Testis (tissue), 3 donors: Measurements from ENCODE around the gene IGSF11. TPM values are rescaled to one million over a fixed set of nuclear protein-coding genes. Genes with fewer than 3 reads are reported as not detected.

Source experiments
- DNase-seq: peaks from one replicate; pipeline ENCODE4 v3.0.0-alpha.2; 2019
- H3K27ac ChIP-seq, 2 donors: fragments of 200-600 bp; sonication (generic); one replicate each; pipeline ENCODE4 v1.5.1; 2019
- H3K27me3 ChIP-seq: fragments of 200-600 bp; sonication (generic); one replicate; pipeline ENCODE4 v1.5.1; 2019
- H3K36me3 ChIP-seq: fragments of 200-600 bp; sonication (generic); one replicate; pipeline ENCODE4 v1.5.1; 2017; ENCODE audit warnings: low read depth; ENCODE audit errors: missing control alignments
- H3K4me1 ChIP-seq: fragments of 200-600 bp; sonication (generic); one replicate; pipeline ENCODE4 v1.5.1; 2019
- H3K4me3 ChIP-seq, 2 donors: fragments of 200-600 bp; sonication (generic); one replicate each; pipeline ENCODE4 v1.5.1; 2017 to 2019
- H3K9me3 ChIP-seq: fragments of 200-600 bp; sonication (generic); one replicate; pipeline ENCODE4 v1.5.1; 2017
- CTCF ChIP-seq, 3 experiments: fragments of 450-650 bp in 2 of 3; fragments of 200-600 bp in 1 of 3; sonication (generic) in 1 of 3; IDR thresholded peaks; one replicate each; pipeline ENCODE4 v1.5.1; 2016 to 2019; ENCODE audit warnings: antibody characterized with exemption in 3 of 3, mild to moderate bottlenecking in 2 of 3, moderate library complexity in 1 of 3
- POLR2A ChIP-seq: fragments of 450-650 bp; IDR thresholded peaks from one replicate; pipeline ENCODE4 v1.6.1; 2017; ENCODE audit warnings: antibody characterized with exemption, mild to moderate bottlenecking, moderate library complexity
- WGBS, 2 donors: methylation state at CpG; one replicate each; pipeline ENCODE4 v1.1.5; 2018; 5-methylcytosine and 5-hydroxymethylcytosine counted together
- intact Hi-C: fragments of 100-400 bp; cut with DNase I; formaldehyde crosslinking; loops from one replicate; pipeline ENCODE4 v1.15.1; 2023; ENCODE audit warnings: low total_unique reads
- polyA plus RNA-seq: library from polyadenylated mRNA; stranded (reverse); fragments of 350-450 nt; fragmentation: Illumina TruSeq; extraction: RNeasy Lipid Tissue Mini Kit (QIAGEN cat#74804); gene quantifications from one replicate; pipeline ENCODE4 v1.2.3, GENCODE V29; 2014; ENCODE audit warnings: low read depth, low replicate concordance; ENCODE audit not compliant: insufficient read depth
- total RNA-seq, 2 donors: library from RNA; depleted of rRNA; stranded (reverse); fragments of >200 nt; gene quantifications; one replicate each; pipeline ENCODE4 v1.2.3, GENCODE V29; 2016

IGSF11 gene
- total and polyA plus RNA-seq, 3 donors from 2014 or later, result 80.0 to 105 (median 99.1) TPM

GRCh38 chr3:118970819-118971218 is 63.8 kb downstream of the IGSF11 start:
- no peaks in the 10 kb centered on the region for H3K4me1 ChIP-seq
- intact Hi-C loops, result no loop called here
- 66 to 71% methylated on average over 2 of the region's 2 CpGs for WGBS, 2 donors

GRCh38 chr3:118968640-118969039 is 66.0 kb downstream of the IGSF11 start:
- TF ChIP-seq POLR2A, result no peak
- H3K27ac ChIP-seq, result no peak overlapping the region
- DNase-seq, result no peak
- H3K4me1 ChIP-seq, result no peaks in the 10 kb centered on the region
- H3K9me3 ChIP-seq, result no peaks in the 10 kb centered on the region
- no peaks in the 10 kb centered on the region for H3K36me3 ChIP-seq
- intact Hi-C loops, result no loop called here
- H3K4me3 ChIP-seq, result no peak overlapping the region
- no peaks in the 10 kb centered on the region for H3K27me3 ChIP-seq
- WGBS, 2 donors, result 65 to 66% methylated on average over 2 of the region's 2 CpGs

More at GRCh38 chr3:118970819-118971218, 63.8 kb downstream of the IGSF11 start:
- H3K36me3 ChIP-seq, result no peaks in the 10 kb centered on the region
- TF ChIP-seq CTCF (IDR thresholded peaks at IDR 0.05) (no peak), POLR2A (no peak)
- no peak overlapping the region for H3K27ac ChIP-seq
- H3K9me3 ChIP-seq, result no peaks in the 10 kb centered on the region
- DNase-seq, result no peak
- H3K4me3 ChIP-seq, result no peak overlapping the region
- no peaks in the 10 kb centered on the region for H3K27me3 ChIP-seq

GRCh38 chr3:118968111-118968510 is 66.5 kb downstream of the IGSF11 start:
- TF ChIP-seq CTCF (IDR thresholded peaks at IDR 0.05), result no peak
- Histone ChIP-seq H3K36me3 (no peaks in the 10 kb centered on the region), H3K4me1 (no peaks in the 10 kb centered on the region), H3K9me3 (no peaks in the 10 kb centered on the region), H3K27me3 (no peaks in the 10 kb centered on the region), H3K27ac (no peak overlapping the region), H3K4me3 (no peak overlapping the region)
- intact Hi-C loops, result no loop called here
- DNase-seq, result no peak
- WGBS, 2 donors, result 64 to 65% methylated on average over 4 of the region's 4 CpGs

- WGBS, 2 donors, result 62 to 63% methylated on average over 2 of the region's 2 CpGs
- Histone ChIP-seq H3K27me3 (no peaks in the 10 kb centered on the region), H3K4me1 (no peaks in the 10 kb centered on the region), H3K27ac (no peak overlapping the region), H3K9me3 (no peaks in the 10 kb centered on the region), H3K4me3 (no peak overlapping the region), H3K36me3 (no peaks in the 10 kb centered on the region)
- no peak for DNase-seq
- intact Hi-C loops, result no loop called here
- TF ChIP-seq CTCF (IDR thresholded peaks at IDR 0.05) (no peak), POLR2A (no peak)
These were observed 67.9 kb downstream of the IGSF11 start for GRCh38 chr3:118966700-118967099.

- WGBS, 2 donors, result 56 to 67% methylated on average over 1 of the region's 1 CpG
- Histone ChIP-seq H3K27ac (no peak overlapping the region), H3K4me3 (no peak overlapping the region), H3K9me3 (no peaks in the 10 kb centered on the region), H3K4me1 (no peaks in the 10 kb centered on the region), H3K36me3 (no peaks in the 10 kb centered on the region), H3K27me3 (no peaks in the 10 kb centered on the region)
- no peak for TF ChIP-seq CTCF (IDR thresholded peaks at IDR 0.05)
- TF ChIP-seq POLR2A, result no peak
- no peak for DNase-seq
- intact Hi-C loops, result no loop called here
These were observed 70.9 kb downstream of the IGSF11 start for GRCh38 chr3:118963711-118964110.
